Hair follicular keratinocyte (primary cell): ENCODE data around the gene TRPM5. TPM values are rescaled to one million over a fixed set of nuclear protein-coding genes. Genes with fewer than 3 reads are reported as not detected.

Experiments
- total RNA-seq: library from RNA; depleted of rRNA; stranded (reverse); fragments of >200 nt; gene quantifications from 2 replicates; pipeline ENCODE4 v1.2.3, GENCODE V29; 2015

Gene TRPM5
- not detected in 2 replicates for total RNA-seq

GRCh38 chr11:2443881-2444820 is at the start of gene TRPM5:
Gene TRPM5 (minus strand): TSS chr11:2444514. CDS start chr11:2423036, 21,478 bp downstream.

GRCh38 chr11:2444821-2445745 is 769 bp upstream of the TRPM5 start, which contains the start of gene KCNQ1:
Gene KCNQ1 (plus strand): TSS chr11:2445008. CDS start chr11:2445099, 91 bp downstream.

DNA sequence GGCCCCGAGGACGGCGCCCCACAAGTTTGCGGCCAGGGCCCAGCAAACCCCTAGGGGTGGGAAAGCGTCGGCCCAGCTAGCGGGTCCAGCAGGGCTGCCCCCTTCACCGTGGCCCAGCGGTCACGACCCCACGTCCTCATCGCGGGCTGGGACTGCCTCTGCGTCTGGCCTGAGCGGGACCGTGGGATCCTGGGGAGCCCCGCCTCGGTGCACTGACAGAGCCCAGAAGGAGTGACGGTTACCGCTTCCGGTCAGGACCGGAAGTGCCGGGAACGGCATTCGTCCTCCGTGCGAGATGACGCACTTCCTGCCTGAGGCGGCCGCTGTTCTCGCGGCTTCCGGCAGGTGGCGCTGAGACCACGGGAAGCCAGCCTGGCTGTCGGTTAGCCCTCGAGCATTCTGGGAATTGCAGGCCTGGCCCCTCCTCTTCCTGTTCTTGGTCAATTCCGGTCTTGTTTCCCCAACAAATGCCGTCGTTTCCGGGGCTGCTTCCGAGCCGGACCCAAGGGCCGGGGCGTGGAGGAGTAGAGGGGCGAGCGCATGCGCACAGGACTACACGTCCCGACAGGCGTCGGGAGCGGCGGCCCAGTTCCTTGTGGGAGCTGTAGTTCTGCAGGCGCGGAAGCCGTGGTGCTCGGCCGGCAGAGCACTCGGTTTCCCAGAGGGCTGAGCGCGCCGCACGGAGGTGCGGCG is 44.1 kb downstream of the TRPM5 start, which contains the start of gene TSSC4:
Gene TSSC4, plus strand, starts transcription at position 682 of the 693 bp plus-strand sequence. CDS start 1,884 bp downstream, outside the sequence.

Other genes with a start within 250 kb of the TRPM5 start
- 0.78 and 0.87 TPM in 2 replicates for gene ASCL2, start 173.9 kb downstream of the TRPM5 start, total RNA-seq
- not detected in 2 replicates for gene C11orf21, start 142.6 kb downstream of the TRPM5 start, total RNA-seq
- gene TSPAN32, start 142.5 kb downstream of the TRPM5 start, total RNA-seq, result not detected in 2 replicates
- 131 and 161 TPM in 2 replicates for gene CD81, start 67.2 kb downstream of the TRPM5 start, total RNA-seq
- gene TSSC4, start 43.8 kb downstream of the TRPM5 start, total RNA-seq, result 37.9 and 49.0 TPM in 2 replicates
- gene KCNQ1, start 494 bp upstream of the TRPM5 start, total RNA-seq, result not detected in 2 replicates